ENCODE results near the gene DRP2.

GRCh38 chrX:101303790-101304189, 84.2 kb downstream of the DRP2 start:
- TF ChIP-seq CTCF (IDR thresholded peaks at IDR 0.05 in 2 of 3, conservative IDR thresholded peaks at IDR 0.05 in 1 of 3; ENCODE audit: borderline replicate concordance in 1 of 3, insufficient read depth in 1 of 3, low read depth in 2 of 3, low read length in 2 of 3) (no peak), MAX (IDR thresholded peaks at IDR 0.05) (no peak)
